HCT116 (cell line): Measurements from ENCODE around the gene ANKS4B.

ENCODE experiments used
- CTCF ChIP-seq, 3 experiments: fragments of 200-600 bp in 1 of 3; sonication (generic) in 1 of 3; IDR thresholded peaks in 2 of 3; conservative IDR thresholded peaks in 1 of 3; 2 replicates each; pipeline ENCODE4 v1.5.1; 2012 to 2017; ENCODE audit warnings: low read depth in 2 of 3, low read length in 2 of 3, antibody characterized with exemption in 1 of 3, borderline replicate concordance in 1 of 3, control low read depth in 1 of 3, mild to moderate bottlenecking in 1 of 3, mixed read lengths in 1 of 3, mixed run types in 1 of 3, moderate library complexity in 1 of 3; ENCODE audit not compliant: insufficient read depth in 1 of 3
- EZH2 ChIP-seq: fragments of 200-600 bp; sonication (generic); IDR thresholded peaks from 2 replicates; pipeline ENCODE4 v1.6.1; 2017; ENCODE audit warnings: antibody characterized with exemption, mixed run types
- MAX ChIP-seq: IDR thresholded peaks from 2 replicates; pipeline ENCODE4 v1.6.1; 2012

GRCh38 chr16:21218153-21218552 lies 15.3 kb upstream of the ANKS4B start:
- TF ChIP-seq MAX (no peak), EZH2 (no peak), CTCF (IDR thresholded peaks at IDR 0.05 in 2 of 3, conservative IDR thresholded peaks at IDR 0.05 in 1 of 3; ENCODE audit: borderline replicate concordance in 1 of 3, insufficient read depth in 1 of 3, low read depth in 2 of 3, low read length in 2 of 3) (no peak)
